Erythroblast (primary cell): ENCODE data around the gene OR3A2.
"Not testable (repeated sequence)": the region's sequence is repeated elsewhere in the genome, so short reads cannot be mapped to it uniquely, and the experiment has no call there.

Experiments used
- DNase-seq, 2 experiments: peaks; one replicate each; lab custom pipeline; 2025; lab: John Stamatoyannopoulos, UW
- GATA1 ChIP-seq: IDR thresholded peaks from 2 replicates; pipeline ENCODE4 v1.6.1; 2011; ENCODE audit warnings: low read depth, mild to moderate bottlenecking, control low read depth, low read length, moderate library complexity
- POLR2A ChIP-seq: IDR thresholded peaks from 2 replicates; pipeline ENCODE4 v1.6.1; 2011; ENCODE audit warnings: mild to moderate bottlenecking, low read length

The OR3A2 gene

DNA sequence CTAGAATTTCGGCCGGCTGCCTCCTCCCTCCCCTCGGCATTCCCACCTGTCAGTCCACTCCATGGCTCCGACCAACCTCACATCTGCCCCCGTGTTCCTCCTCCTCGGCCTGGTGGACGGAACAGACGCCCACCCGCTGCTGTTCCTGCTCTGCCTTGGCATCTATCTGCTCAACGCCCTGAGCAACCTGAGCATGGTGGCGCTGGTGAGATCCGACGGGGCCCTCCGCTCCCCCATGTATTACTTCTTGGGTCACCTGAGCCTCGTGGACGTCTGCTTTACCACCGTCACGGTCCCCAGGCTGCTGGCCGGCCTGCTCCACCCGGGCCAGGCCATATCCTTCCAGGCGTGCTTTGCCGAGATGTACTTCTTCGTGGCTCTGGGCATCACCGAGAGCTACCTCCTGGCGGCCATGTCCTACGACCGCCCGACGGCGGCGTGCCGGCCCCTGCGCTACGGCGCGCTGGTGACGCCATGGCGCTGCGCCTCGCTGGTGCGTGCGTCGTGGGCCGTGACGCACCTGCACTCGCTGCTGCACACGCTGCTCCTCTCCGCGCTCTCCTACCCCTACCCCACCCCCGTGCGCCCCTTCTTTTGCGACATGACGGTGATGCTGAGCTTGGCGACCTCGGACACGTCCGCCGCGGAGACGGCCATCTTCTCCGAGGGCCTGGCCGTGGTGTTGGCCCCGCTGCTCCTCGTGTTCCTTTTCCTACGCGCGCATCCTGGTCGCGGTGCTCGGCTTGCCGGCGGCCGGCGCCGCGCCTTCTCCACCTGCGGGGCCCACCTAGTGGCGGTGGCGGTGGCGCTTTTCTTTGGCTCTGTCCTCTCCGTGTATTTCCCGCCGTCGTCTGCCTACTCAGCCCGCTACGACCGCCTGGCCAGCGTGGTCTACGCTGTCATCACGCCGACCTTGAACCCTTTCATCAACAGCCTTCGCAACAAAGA lies at the start of gene OR3A2:
Gene OR3A2, minus strand, starts transcription at position 440 of the 948 bp plus-strand sequence.
- DNase-seq: no peak
- TF ChIP-seq GATA1: no peak
- TF ChIP-seq POLR2A: no peak

DNA sequence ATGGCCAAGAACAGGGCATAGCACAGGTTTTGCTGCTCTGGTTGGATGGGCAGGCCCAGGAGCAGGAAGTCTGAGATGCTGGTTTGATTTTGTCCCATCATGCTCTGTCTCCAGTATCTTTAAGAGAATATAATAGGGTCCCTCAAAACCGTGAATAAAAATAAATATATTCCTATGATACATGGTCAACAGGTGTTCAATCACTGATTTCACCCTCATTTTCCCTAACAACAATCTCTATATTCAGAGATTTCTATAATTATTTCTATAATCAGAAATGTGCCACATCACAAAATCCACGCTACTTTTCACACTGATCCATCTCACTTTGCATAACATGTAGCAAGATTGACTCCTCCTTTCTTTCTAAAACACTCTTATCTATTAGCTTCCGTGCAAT lies 47.6 kb upstream of the OR3A2 start, which contains the start of gene OR1E2:
Gene OR1E2, minus strand, starts transcription at position 101 of the 400 bp plus-strand sequence. Its CDS starts 0 bp downstream, at position 101.
- DNase-seq: no peak
- TF ChIP-seq POLR2A (no peak), GATA1 (no peak)

DNA sequence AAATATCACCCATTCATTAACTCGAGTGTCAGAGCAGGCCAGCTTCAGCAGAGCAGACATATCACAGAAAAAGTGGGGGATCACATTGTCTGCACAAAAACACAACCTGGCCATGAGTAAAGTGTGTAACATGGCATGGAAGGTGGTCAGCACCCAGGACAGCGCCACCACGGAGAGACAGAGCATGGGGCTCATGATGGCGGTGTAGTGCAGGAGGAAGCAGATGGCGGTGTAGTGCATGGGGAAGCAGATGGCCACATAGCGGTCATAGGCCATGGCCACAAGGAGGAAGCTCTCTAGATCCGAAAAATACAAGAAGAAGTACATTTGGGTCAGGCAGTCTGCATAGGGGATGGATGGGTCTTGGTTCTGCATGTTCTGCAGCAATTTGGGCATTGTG lies 47.1 kb upstream of the OR3A2 start:
- peak in 1 of 2 experiments; percentile 16 for DNase-seq

DNA sequence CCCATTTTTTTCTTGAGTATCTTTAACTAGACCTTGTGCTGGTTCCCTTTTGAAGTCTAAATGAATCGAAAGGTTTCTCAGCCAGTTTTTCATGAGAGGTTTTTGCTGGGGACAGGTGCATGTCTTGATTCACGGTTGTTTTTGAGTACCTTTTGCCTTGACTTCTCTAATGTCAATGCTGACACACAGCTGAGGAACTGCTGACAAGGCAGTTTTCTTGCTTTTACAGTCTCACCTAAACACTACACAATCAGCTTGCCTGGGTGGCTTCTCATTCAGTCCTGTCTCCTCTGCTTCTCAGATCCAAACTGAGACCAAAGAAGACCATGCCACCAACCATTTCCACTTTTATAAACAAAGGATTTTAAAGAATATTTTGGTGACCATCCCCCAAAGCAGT lies 32.1 kb upstream of the OR3A2 start:
- TF ChIP-seq GATA1 (no peak), POLR2A (no peak)
- no peak for DNase-seq

DNA sequence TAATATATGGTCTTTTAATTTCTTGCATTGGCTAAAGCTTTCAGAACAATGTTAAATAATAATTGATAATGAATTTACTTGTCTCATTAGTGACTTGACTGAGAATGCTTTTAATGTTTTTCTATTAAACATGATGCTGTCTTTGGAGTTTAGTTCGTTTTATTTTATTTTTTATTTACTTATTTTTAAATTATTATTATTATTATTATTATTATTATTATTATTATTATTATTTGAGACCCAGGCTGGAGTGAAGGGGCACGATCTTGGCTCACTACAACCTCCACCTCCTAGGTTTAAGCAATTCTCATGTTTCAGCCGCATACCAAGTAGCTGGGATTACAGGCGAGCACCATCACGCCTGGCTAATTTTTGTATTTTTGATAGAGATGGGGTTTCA lies 29.5 kb upstream of the OR3A2 start:
- TF ChIP-seq POLR2A (no peak), GATA1 (no peak)
- no peak for DNase-seq

DNA sequence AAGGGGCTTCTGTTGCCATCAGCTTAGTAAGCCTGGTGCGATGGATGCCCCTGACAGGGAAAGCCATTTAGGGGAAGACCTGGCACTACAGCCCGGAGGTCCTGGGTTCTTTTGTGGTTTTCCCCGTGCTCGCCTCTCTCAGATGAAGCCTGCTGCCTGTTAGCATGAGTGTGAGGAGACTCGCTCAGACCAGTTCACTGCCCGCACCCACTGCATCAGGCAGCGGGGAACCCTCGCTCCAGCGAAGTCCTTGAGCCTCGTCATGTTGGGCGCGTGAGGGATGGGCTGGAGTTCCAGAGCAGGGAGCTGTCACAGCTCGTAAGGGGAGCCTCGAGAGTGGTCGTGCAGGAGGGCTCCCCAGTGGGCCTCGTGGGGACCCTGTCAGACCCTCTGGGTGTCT lies 26.1 kb upstream of the OR3A2 start:
- DNase-seq: not testable (repeated sequence)

DNA sequence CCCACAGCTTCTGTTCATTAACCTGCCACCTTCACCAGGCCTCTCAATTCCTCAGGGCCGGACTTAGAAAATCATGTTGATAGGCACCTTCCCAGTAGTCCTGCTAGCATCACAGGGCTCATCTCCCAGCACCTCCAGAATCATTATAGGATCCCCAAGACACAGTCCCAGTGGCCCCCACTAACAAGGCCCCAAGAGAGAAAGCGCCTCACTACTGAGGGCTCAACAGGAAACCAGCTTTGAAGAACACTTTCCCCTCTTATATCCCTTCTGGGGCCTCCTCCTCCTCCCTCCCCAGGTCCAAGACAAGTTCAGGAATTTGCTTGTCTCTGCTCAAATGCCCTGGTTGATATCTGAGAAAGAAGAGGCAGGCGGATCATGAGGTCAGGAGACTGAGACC lies 25.0 kb upstream of the OR3A2 start, which contains the start of gene OR3A3:
Gene OR3A3, plus strand, starts transcription at position 301 of the 400 bp plus-strand sequence.
- DNase-seq: no peak
- TF ChIP-seq GATA1 (no peak), POLR2A (no peak)

DNA sequence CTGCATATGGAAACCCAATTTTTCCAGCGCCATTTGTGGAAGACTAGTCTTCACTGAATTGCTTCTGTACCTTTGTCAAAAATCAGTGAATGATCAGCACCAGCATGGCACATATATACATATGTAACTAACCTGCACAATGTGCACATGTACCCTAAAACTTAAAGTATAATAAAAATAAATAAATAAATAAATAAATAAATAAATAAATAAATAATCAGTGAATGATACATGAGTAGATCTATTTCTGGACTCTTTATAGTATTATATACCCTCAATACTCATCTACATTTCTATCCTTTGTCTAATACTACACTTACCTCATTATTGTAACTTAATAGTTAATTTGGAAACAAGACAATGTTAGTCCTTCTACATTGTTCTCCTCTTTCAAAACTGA lies 17.7 kb upstream of the OR3A2 start:
- not testable (repeated sequence) for DNase-seq

DNA sequence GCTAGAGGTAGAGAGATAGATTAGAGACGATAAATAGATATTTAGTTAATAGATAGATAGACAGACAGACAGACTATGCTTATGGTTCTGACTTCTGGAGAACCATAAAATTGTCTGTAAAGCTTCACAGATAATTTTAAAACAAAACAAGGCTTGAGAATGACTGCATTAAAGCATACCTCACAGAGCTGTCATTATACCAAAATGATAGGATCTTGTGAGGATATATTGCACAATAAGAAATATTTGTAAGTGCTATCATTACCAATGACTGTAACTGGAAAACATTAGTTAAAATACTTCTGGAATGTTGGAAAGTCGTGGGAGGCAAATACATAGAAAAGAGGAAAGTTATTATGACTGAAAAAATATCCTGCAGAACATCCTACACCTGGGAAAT lies 15.7 kb upstream of the OR3A2 start:
- no peak for DNase-seq
- TF ChIP-seq POLR2A (no peak), GATA1 (no peak)

DNA sequence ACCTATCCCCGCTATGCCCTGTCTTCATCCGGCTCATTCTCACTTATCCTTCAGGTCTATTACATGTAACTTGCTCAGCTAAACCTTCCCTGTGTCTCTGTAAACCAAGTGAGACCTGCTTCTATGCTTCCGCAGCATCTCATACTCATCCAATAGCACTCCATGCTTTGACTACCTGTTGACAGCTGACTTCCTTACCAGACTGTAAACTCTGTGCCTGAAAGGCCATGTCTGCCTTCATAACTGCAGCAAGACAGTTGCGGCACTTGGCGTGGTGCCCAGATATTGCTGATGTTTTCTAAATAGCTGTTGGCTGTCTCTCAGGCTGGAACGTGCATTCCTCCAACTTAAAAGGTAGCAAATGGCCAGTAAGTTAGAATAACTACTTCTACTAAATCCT lies 13.9 kb upstream of the OR3A2 start:
- TF ChIP-seq POLR2A (no peak), GATA1 (no peak)
- DNase-seq: no peak

DNA sequence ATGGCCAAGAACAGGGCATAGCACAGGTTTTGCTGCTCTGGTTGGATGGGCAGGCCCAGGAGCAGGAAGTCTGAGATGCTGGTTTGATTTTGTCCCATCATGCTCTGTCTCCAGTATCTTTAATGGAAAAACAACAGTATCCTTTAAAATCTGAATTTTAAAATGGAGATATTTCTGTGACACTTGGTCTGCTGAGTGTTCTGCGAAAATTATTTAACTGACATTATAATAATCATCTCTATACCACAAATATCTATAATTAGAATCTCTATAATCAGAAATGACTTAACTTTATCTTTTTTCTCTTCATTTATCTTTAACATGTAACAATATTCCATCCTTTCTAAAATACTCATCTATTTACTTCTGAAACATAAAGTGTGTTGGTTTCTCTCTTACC lies 12.2 kb upstream of the OR3A2 start, which contains the start of gene OR1E1:
Gene OR1E1, minus strand, starts transcription at position 101 of the 400 bp plus-strand sequence. Its CDS starts 0 bp downstream, at position 101.
- TF ChIP-seq GATA1 (no peak), POLR2A (no peak)
- no peak for DNase-seq

DNA sequence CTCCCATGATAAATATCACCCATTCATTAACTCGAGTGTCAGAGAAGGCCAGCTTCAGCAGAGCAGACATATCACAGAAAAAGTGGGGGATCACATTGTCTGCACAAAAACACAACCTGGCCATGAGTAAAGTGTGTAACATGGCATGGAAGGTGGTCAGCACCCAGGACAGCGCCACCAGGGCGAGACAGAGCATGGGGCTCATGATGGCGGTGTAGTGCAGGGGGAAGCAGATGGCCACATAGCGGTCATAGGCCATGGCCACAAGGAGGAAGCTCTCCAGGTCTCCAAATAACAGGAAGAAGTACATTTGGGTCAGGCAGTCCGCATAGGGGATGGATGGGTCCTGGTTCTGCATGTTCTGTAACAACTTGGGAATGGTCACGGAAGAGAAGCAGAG lies 11.7 kb upstream of the OR3A2 start:
- not testable (repeated sequence) for DNase-seq

DNA sequence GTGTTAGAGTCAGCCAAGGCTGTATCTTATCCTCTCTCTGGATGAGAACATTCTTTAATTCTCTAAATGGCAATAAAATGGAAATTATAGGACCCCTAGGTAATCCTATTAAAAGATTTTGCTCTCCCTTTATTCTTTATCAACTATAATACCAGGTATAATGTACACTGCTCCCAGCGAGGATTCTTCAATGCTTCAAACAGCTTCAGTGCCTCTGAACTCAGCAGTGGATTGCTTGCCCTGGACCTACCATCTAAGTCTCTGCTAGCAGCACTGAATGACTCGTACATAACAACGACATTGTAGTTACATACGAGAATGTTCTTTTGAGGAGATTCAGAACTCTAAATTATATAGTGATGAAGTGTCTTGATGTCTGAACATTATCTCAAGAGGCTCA lies 3.7 kb upstream of the OR3A2 start:
- TF ChIP-seq POLR2A: no peak
- no peak for TF ChIP-seq GATA1
- no peak for DNase-seq

DNA sequence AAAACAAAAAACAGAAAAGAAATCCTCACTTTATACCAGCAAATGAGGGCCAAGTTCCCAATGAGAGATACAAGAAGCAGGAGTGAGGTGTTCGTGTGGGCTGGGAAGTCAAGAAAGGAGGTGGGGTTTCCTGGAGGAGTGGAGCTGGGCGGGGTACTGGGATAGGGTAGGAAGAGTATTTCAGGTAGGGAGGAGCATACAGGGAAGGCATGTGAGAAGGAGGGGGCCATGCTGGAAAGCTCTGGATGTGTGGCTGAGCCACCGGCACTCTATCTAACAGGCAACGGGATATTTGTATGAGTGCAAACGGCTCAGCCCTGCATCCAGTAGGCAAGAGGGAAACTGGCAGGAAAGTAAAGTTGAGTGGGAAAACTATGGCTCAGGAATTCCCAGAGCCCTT lies 4.2 kb downstream of the OR3A2 start:
- TF ChIP-seq POLR2A (no peak), GATA1 (no peak)
- DNase-seq: no peak

DNA sequence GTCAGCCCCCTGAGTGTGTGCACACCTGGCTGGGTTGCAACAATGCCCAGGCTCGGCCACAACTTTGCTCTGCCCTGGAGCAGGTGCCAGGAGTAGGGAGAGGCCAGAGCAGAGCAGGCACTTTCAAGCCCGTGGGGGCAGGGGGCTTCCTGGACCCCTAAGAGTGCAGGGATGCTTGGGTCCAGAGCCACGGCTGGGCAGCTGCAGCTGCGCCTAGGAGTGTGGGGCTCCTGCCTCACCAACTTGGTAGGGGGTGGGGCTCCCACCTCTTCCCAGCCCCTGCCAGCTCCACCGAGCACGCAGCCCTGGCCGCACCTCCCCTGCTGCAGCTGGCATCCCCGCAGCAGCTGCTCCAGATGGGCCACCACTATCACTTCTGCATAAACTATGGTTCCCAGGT lies 7.8 kb downstream of the OR3A2 start:
- TF ChIP-seq POLR2A: no peak
- no peak for TF ChIP-seq GATA1
- DNase-seq: no peak

DNA sequence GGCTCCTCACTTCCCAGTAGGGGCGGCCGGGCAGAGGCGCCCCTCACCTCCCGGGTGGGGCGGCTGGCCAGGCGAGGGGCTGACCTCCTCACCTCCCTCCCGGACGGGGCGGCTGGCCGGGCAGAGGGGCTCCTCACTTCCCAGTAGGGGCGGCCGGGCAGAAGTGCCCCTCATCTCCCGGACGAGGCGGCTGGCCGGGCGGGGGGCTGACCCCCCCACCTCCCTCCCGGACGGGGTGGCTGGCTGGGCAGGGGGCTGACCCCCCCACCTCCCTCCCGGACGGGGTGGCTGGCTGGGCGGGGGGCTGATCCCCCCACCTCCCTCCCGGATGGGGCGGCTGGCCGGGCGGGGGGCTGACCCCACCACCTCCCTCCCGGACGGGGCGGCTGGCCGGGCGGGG lies 14.9 kb downstream of the OR3A2 start:
- not testable (repeated sequence) for DNase-seq

DNA sequence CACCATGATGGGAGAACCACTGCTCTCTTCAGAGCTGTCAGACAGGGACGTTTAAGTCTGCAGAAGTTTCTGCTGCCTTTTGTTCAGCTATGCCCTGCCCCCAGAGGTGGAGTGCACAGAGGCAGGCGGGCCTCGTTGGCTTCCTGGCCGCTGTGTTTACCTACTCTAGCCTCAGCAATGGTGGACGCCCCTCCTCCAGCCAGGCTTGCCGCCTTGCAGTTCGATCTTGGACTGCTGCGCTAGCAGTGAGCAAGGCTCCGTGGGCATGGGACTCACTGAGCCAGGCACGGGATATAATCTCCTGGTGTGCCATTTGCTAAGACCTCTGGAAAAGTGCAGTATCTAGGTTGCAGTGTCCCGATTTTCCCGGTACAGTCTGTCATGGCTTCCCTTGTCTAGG lies 43.3 kb downstream of the OR3A2 start:
- not testable (repeated sequence) for DNase-seq
